ENCODE results near the gene NUDT9.
"Not testable (repeated sequence)": the region's sequence is repeated elsewhere in the genome, so short reads cannot be mapped to it uniquely, and the experiment has no call there.

The NUDT9 gene

DNA sequence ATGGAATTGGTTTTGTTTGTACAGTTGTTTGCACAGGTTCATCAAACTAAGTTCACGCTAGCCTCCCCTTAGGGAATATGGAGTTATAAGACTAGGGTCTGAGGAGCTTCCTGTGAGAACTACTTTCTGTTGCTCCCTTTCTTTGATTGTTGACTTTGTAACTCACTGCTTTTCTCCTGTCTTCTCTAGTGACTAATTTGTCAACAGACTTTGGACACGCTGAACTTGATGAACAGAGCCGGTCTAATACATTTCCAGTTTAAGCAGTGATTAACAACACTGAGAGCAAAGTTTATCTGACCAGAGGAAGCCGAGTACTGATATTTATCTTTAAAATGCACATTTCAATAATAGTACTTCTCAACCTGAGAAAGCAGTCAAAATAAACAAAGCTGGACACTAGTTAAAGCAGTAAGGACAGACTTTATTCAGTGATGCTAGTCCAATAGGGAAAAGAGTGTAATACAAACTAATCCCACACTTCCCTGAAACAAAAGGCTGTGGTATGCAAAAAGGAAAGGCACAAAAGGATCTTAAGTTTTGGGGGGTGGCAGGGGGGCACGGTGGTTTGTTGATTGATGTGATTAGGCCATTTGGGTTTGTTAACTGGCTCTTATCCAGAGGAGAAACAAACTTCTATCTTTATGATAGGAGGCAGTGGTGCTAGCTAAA, 2.7 kb upstream of the NUDT9 start:
- no peaks in the 10 kb centered on the region for H3K36me3 ChIP-seq (replicated peaks; ENCODE audit: insufficient read depth, low read length)
- no peak overlapping the region for H3K27ac ChIP-seq (ENCODE audit: low read length)
- H3F3A ChIP-seq (ENCODE audit: insufficient read depth, low read length): peaks cover 8% of the 10 kb centered on the region; the same call in 1 of the 2 replicates
- no peaks in the 10 kb centered on the region for H3K9me3 ChIP-seq (replicated peaks; ENCODE audit: insufficient read depth, low read length)
- peaks cover 15% of the 10 kb centered on the region for H3K79me2 ChIP-seq (ENCODE audit: low read length)
- TF ChIP-seq, protein P1, sequence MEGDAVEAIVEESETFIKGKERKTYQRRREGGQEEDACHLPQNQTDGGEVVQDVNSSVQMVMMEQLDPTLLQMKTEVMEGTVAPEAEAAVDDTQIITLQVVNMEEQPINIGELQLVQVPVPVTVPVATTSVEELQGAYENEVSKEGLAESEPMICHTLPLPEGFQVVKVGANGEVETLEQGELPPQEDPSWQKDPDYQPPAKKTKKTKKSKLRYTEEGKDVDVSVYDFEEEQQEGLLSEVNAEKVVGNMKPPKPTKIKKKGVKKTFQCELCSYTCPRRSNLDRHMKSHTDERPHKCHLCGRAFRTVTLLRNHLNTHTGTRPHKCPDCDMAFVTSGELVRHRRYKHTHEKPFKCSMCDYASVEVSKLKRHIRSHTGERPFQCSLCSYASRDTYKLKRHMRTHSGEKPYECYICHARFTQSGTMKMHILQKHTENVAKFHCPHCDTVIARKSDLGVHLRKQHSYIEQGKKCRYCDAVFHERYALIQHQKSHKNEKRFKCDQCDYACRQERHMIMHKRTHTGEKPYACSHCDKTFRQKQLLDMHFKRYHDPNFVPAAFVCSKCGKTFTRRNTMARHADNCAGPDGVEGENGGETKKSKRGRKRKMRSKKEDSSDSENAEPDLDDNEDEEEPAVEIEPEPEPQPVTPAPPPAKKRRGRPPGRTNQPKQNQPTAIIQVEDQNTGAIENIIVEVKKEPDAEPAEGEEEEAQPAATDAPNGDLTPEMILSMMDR (IDR thresholded peaks at IDR 0.05; ENCODE audit: low read length): no peak
- no peak for TF ChIP-seq EZH2 (optimal IDR thresholded peaks at IDR 0.05; ENCODE audit: low read depth, low read length)
- TF ChIP-seq EZH2phosphoT487 (IDR thresholded peaks at IDR 0.05; ENCODE audit: low read length): no peak
- no peak overlapping the region for H2AFZ ChIP-seq (ENCODE audit: low read length)
- no peaks in the 10 kb centered on the region for H3K27me3 ChIP-seq (replicated peaks; ENCODE audit: insufficient read depth, low read length)
- no peak for DNase-seq
- 0 out of 2 replicates have a peak, but pooled peaks cover 7% of the 10 kb centered on the region for H3K4me1 ChIP-seq (ENCODE audit: low read length)
- H4K20me1 ChIP-seq (ENCODE audit: insufficient read depth, low read length): no peaks in the 10 kb centered on the region
- H3K9me2 ChIP-seq (replicated peaks; ENCODE audit: insufficient read depth, low read length): no peaks in the 10 kb centered on the region
- no peak overlapping the region for H3K4me3 ChIP-seq (ENCODE audit: low read length)
- H3K4me2 ChIP-seq (ENCODE audit: low read depth, low read length): no peak overlapping the region
- H3K9ac ChIP-seq (ENCODE audit: low read length): no peak overlapping the region

DNA sequence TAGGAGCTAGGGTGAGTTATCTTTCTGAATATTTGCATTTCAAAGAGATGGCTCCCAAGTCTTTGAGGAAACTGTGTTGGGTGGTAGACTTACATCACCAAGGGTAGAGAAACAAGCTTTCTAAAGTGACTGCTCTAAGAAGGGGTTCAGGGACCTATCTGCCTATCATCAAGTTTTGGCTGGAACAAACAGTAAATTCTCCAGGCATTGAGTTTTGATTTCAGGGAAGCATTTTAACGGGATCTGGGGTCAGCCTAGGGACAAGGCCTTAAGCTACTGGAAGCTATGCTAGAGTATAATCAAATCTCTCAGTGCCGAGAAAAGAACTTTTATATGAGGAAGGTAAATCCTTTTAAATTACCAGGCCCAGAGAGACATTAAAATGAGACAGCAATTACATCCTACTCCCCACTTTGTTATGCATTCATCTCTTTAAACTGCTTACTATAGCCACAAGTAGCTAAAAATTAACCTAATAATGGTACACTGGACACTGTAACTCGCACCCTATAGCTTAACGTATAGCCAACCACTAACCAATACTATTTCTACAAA, 2.0 kb upstream of the NUDT9 start:
- H3K9me3 ChIP-seq (replicated peaks; ENCODE audit: insufficient read depth, low read length): no peaks in the 10 kb centered on the region
- H3K4me3 ChIP-seq (ENCODE audit: low read length): no peak overlapping the region
- DNase-seq: no peak
- no peaks in the 10 kb centered on the region for H4K20me1 ChIP-seq (ENCODE audit: insufficient read depth, low read length)
- no peaks in the 10 kb centered on the region for H3K9me2 ChIP-seq (replicated peaks; ENCODE audit: insufficient read depth, low read length)
- H3K9ac ChIP-seq (ENCODE audit: low read length): no peak overlapping the region
- H3K27ac ChIP-seq (ENCODE audit: low read length): no peak overlapping the region
- H3K79me2 ChIP-seq (ENCODE audit: low read length): peaks cover 21% of the 10 kb centered on the region
- H3F3A ChIP-seq (ENCODE audit: insufficient read depth, low read length): peaks cover 8% of the 10 kb centered on the region; the same call in 1 of the 2 replicates
- no peaks in the 10 kb centered on the region for H3K36me3 ChIP-seq (replicated peaks; ENCODE audit: insufficient read depth, low read length)
- H2AFZ ChIP-seq (ENCODE audit: low read length): no peak overlapping the region
- TF ChIP-seq EZH2 (optimal IDR thresholded peaks at IDR 0.05; ENCODE audit: low read depth, low read length) (no peak), EZH2phosphoT487 (IDR thresholded peaks at IDR 0.05; ENCODE audit: low read length) (no peak)
- TF ChIP-seq, protein P1 (IDR thresholded peaks at IDR 0.05; ENCODE audit: low read length): no peak
- no peak overlapping the region for H3K4me2 ChIP-seq (ENCODE audit: low read depth, low read length)
- H3K27me3 ChIP-seq (replicated peaks; ENCODE audit: insufficient read depth, low read length): no peaks in the 10 kb centered on the region
- H3K4me1 ChIP-seq (ENCODE audit: low read length): 0 out of 2 replicates have a peak, but pooled peaks cover 7% of the 10 kb centered on the region

DNA sequence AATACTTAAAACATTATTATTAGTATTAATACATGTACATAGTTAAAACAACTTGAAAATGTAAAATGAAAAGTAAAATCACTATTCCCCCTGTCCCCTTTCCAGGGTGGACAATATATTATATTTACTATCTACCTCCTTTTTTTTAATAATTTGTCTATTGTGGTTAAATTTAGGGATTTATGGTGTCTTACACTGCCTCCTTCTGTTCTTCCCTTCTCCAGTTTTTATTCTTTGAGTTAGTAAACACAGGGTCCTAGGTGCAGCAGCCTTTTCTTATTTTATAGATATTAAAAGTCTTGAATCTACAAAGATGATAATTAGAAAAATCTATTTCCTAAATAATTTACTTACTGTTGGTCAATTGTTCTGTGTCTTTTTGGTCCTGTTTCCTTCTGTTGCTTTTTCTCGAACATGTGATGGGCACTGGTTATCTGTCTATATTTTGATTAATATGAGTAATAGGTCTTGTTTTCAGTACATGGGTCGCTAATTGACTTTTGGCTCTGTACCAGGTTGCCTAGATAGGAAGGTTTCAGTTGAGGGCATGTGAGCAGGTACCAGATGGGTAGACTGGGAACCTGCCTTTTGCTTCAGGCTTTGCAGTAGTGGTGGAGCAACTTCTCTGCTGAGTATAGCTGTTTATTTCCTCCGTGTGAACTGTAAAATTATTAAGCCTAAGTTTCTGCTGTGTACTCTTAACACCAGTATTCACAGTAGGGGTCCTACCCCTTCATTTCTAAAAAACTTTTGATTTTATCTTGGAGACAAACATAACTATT, 1.1 kb downstream of the NUDT9 start:
- 0 out of 2 replicates have a peak, but pooled peaks cover 7% of the 10 kb centered on the region for H3K4me1 ChIP-seq (ENCODE audit: low read length)
- no peaks in the 10 kb centered on the region for H4K20me1 ChIP-seq (ENCODE audit: insufficient read depth, low read length)
- peak overlapping the region; percentile 69; the same call in 1 of the 2 replicates for H3K9ac ChIP-seq (ENCODE audit: low read length)
- H3K27me3 ChIP-seq (replicated peaks; ENCODE audit: insufficient read depth, low read length): no peaks in the 10 kb centered on the region
- peak overlapping the region; percentile 69 for H3K4me3 ChIP-seq (ENCODE audit: low read length)
- H3K4me2 ChIP-seq (ENCODE audit: low read depth, low read length): peak overlapping the region; percentile 89
- H3K27ac ChIP-seq (ENCODE audit: low read length): no peak overlapping the region; the same call in 1 of the 2 replicates
- TF ChIP-seq EZH2 (optimal IDR thresholded peaks at IDR 0.05; ENCODE audit: low read depth, low read length) (no peak), EZH2phosphoT487 (IDR thresholded peaks at IDR 0.05; ENCODE audit: low read length) (no peak)
- TF ChIP-seq, protein P1 (IDR thresholded peaks at IDR 0.05; ENCODE audit: low read length): no peak
- H2AFZ ChIP-seq (ENCODE audit: low read length): peak overlapping the region; percentile 68
- peaks cover 8% of the 10 kb centered on the region; the same call in 1 of the 2 replicates for H3F3A ChIP-seq (ENCODE audit: insufficient read depth, low read length)
- H3K9me3 ChIP-seq (replicated peaks; ENCODE audit: insufficient read depth, low read length): no peaks in the 10 kb centered on the region
- H3K9me2 ChIP-seq (replicated peaks; ENCODE audit: insufficient read depth, low read length): no peaks in the 10 kb centered on the region
- peaks cover 32% of the 10 kb centered on the region for H3K79me2 ChIP-seq (ENCODE audit: low read length)
- DNase-seq: peak; percentile 38
- H3K36me3 ChIP-seq (replicated peaks; ENCODE audit: insufficient read depth, low read length): no peaks in the 10 kb centered on the region

DNA sequence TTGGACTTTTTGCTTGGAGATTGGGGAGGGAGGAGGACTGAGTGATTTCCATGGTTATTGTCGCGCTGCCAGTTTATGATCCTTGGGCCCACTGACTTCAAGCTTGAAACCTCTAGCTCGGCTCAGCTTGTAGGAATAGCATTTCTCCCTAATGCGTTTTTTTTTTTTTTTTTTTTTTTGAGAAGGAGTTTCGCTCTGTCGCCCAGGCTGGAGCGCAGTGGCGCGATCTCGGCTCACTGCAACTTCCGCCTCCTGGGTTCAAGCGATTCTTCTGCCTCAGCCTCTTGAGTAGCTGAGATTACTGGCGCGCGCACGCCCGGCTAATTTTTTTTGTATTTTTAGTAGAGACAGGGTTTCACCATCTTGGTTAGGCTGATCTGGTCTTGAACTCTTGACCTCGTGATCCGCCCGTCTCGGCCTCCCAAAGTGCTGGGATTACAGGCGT, 1.7 kb downstream of the NUDT9 start:
- not testable (repeated sequence) for H3K9me3 ChIP-seq (replicated peaks; ENCODE audit: insufficient read depth, low read length); H3F3A ChIP-seq (ENCODE audit: insufficient read depth, low read length); H4K20me1 ChIP-seq (ENCODE audit: insufficient read depth, low read length); DNase-seq; H3K27ac ChIP-seq (ENCODE audit: low read length); H3K9ac ChIP-seq (ENCODE audit: low read length); H3K36me3 ChIP-seq (replicated peaks; ENCODE audit: insufficient read depth, low read length); H3K27me3 ChIP-seq (replicated peaks; ENCODE audit: insufficient read depth, low read length); H3K9me2 ChIP-seq (replicated peaks; ENCODE audit: insufficient read depth, low read length); H3K4me1 ChIP-seq (ENCODE audit: low read length)
- Histone ChIP-seq H3K4me2 (ENCODE audit: low read depth, low read length) (peak overlapping the region; percentile 89), H2AFZ (ENCODE audit: low read length) (0 out of 2 replicates have a peak overlapping the region, but pooled peaks have one; percentile 68), H3K4me3 (ENCODE audit: low read length) (peak overlapping the region; percentile 69), H3K79me2 (ENCODE audit: low read length) (peaks cover 37% of the 10 kb centered on the region)

Data from MM.1S (cell line).